BJ (cell line): ENCODE measurements around the gene SPATA25. TPM values are rescaled to one million over a fixed set of nuclear protein-coding genes. Genes with fewer than 3 reads are reported as not detected.

ENCODE experiments used
- CTCF ChIA-PET: fragments of 350-600 bp; formaldehyde crosslinking; extraction: SDS; loops from one replicate; lab custom pipeline; 2021; ENCODE audit warnings: antibody characterized with exemption, inconsistent platforms; lab: Yijun Ruan, JAX
- POLR2A ChIA-PET: fragments of 300-600 bp; sonication (Branson Sonifier 250); formaldehyde crosslinking; extraction: SDS; loops from one replicate; lab custom pipeline; 2021; ENCODE audit warnings: antibody characterized with exemption; lab: Charles Lee
- DNase-seq: peaks from one replicate; pipeline ENCODE4 v3.0.0-alpha.2; 2011; ENCODE audit warnings: low read depth
- H3K27me3 ChIP-seq: 2 replicates; pipeline ENCODE4 v1.6.0; 2011; ENCODE audit warnings: low read length; ENCODE audit not compliant: control insufficient read depth, insufficient read depth
- H3K36me3 ChIP-seq: 2 replicates; pipeline ENCODE4 v1.5.1; 2011; ENCODE audit warnings: low read length; ENCODE audit not compliant: control insufficient read depth, insufficient read depth
- H3K4me3 ChIP-seq: 2 replicates; pipeline ENCODE4 v1.5.1; 2011; ENCODE audit warnings: low read depth, mild to moderate bottlenecking, control low read depth, low read length
- polyA plus RNA-seq: library from polyadenylated mRNA; depleted of rRNA; stranded (reverse); fragments of >200 nt; gene quantifications from 2 replicates; pipeline ENCODE4 v1.2.3, GENCODE V29; 2011
- TF ChIP-seq, protein P1 (sequence below): IDR thresholded peaks from 2 replicates; pipeline ENCODE4 v1.5.1; 2011; ENCODE audit warnings: low read depth, mild to moderate bottlenecking, control low read depth, inconsistent platforms, low read length, moderate library complexity; ENCODE audit not compliant: insufficient read depth

The SPATA25 gene
- polyA plus RNA-seq, 1 experiment, result 0.66 TPM

GRCh38 chr20:45863543-45864470 lies 23.6 kb downstream of the SPATA25 start:
- H3K27me3 ChIP-seq, result no peaks in the 10 kb centered on the region
- POLR2A ChIA-PET, result no interaction called here
- H3K36me3 ChIP-seq, result no peaks in the 10 kb centered on the region
- no peak overlapping the region for H3K4me3 ChIP-seq
- TF ChIP-seq, protein P1, sequence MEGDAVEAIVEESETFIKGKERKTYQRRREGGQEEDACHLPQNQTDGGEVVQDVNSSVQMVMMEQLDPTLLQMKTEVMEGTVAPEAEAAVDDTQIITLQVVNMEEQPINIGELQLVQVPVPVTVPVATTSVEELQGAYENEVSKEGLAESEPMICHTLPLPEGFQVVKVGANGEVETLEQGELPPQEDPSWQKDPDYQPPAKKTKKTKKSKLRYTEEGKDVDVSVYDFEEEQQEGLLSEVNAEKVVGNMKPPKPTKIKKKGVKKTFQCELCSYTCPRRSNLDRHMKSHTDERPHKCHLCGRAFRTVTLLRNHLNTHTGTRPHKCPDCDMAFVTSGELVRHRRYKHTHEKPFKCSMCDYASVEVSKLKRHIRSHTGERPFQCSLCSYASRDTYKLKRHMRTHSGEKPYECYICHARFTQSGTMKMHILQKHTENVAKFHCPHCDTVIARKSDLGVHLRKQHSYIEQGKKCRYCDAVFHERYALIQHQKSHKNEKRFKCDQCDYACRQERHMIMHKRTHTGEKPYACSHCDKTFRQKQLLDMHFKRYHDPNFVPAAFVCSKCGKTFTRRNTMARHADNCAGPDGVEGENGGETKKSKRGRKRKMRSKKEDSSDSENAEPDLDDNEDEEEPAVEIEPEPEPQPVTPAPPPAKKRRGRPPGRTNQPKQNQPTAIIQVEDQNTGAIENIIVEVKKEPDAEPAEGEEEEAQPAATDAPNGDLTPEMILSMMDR, result no peak
- DNase-seq, result no peak
- CTCF ChIA-PET, result interaction anchor here (0.6 to 1.4 kb wide), 3 partner anchors 8 to 89 kb away, joined by 3 to 4 read pairs (median 3); no protein-coding TSS in a partner anchor

- Histone ChIP-seq H3K36me3 (no peaks in the 10 kb centered on the region), H3K27me3 (no peaks in the 10 kb centered on the region), H3K4me3 (no peak overlapping the region)
- TF ChIP-seq, protein P1, result no peak
- POLR2A ChIA-PET, result no interaction called here
- no peak for DNase-seq
- CTCF ChIA-PET, result interaction anchor here (0.9 kb wide), 1 partner anchor 9 kb away, joined by 3 read pairs; no protein-coding TSS in a partner anchor
Measured at GRCh38 chr20:45861221-45862075, 26.0 kb downstream of the SPATA25 start.

DNA sequence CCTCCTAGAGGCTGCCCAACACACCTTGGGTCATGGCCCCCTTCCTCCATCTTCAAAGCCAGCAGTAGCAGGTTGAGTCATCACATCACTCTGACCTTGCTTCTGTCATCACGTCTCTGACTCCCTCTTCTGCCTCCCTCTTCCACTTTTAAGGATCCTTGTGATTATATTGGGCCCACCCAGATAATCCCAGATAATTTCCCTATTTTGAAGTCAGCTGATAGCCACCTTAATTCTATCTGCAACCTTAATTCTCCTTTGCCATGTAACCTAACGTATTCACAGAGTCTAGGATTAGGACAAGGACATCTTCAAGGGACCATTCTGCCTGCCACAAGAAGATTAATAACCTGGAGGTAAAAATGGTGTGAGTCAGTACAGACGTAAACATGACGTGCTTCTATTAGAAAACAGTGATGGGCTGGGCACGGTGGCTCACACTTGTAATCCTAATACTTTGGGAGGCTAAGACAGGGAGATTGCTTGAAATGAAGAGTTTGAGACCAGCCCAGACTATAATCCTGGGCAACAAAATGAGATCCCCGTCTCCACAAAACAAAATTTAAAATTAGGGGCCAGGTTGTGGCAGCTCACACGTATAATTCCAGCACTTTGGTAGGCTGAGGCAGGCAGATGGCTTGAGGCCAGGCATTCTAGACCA lies 26.7 kb downstream of the SPATA25 start:
- TF ChIP-seq, protein P1, result no peak
- no peak for DNase-seq
- CTCF ChIA-PET, result interaction anchor here (0.9 kb wide), 1 partner anchor 9 kb away, joined by 3 read pairs; no protein-coding TSS in a partner anchor
- no peaks in the 10 kb centered on the region for H3K27me3 ChIP-seq
- H3K4me3 ChIP-seq, result no peak overlapping the region
- POLR2A ChIA-PET, result no interaction called here
- H3K36me3 ChIP-seq, result no peaks in the 10 kb centered on the region

DNA sequence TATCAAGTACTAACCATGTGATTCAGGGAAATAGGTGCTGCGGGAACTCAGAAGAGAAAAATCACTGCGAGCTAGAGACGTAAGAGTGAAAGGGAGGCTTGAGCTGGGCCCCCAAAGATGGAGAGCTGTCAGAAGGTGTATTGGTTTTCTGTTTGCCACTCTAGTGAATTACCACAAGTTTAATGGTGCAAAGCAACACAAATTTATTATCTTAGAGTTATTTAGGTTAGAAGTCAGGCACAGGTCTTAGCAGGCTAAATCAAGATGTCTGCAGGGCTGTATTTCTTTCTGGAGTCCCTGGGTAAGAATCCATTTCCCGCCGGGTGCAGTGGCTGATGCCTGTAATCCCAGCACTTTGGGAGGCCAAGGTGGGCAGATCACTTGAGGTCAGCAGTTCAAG lies 27.5 kb downstream of the SPATA25 start:
- ChIA-PET POLR2A (no interaction called here), CTCF (no interaction called here)
- no peak overlapping the region for H3K4me3 ChIP-seq
- H3K36me3 ChIP-seq, result no peaks in the 10 kb centered on the region
- TF ChIP-seq, protein P1, result no peak
- DNase-seq, result no peak
- H3K27me3 ChIP-seq, result no peaks in the 10 kb centered on the region

GRCh38 chr20:45857882-45858216 lies 29.6 kb downstream of the SPATA25 start:
- ChIA-PET POLR2A (no interaction called here), CTCF (interaction anchor here (0.6 to 1.2 kb wide), 3 partner anchors 34 to 126 kb away, joined by 3 to 5 read pairs (median 3); no protein-coding TSS in a partner anchor)
- DNase-seq, result no peak
- Histone ChIP-seq H3K36me3 (no peaks in the 10 kb centered on the region), H3K27me3 (no peaks in the 10 kb centered on the region), H3K4me3 (peak overlapping the region; percentile 68)
- TF ChIP-seq, protein P1, result no peak
